ENCODE results near the gene CACNA2D3.

GRCh38 chr3:54758461-54758860 is 636.1 kb downstream of the CACNA2D3 start:
- TF ChIP-seq POLR2A (IDR thresholded peaks at IDR 0.05) (no peak), POLR2AphosphoS5 (IDR thresholded peaks at IDR 0.05) (no peak)
- TF ChIP-seq, protein P1, sequence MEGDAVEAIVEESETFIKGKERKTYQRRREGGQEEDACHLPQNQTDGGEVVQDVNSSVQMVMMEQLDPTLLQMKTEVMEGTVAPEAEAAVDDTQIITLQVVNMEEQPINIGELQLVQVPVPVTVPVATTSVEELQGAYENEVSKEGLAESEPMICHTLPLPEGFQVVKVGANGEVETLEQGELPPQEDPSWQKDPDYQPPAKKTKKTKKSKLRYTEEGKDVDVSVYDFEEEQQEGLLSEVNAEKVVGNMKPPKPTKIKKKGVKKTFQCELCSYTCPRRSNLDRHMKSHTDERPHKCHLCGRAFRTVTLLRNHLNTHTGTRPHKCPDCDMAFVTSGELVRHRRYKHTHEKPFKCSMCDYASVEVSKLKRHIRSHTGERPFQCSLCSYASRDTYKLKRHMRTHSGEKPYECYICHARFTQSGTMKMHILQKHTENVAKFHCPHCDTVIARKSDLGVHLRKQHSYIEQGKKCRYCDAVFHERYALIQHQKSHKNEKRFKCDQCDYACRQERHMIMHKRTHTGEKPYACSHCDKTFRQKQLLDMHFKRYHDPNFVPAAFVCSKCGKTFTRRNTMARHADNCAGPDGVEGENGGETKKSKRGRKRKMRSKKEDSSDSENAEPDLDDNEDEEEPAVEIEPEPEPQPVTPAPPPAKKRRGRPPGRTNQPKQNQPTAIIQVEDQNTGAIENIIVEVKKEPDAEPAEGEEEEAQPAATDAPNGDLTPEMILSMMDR (IDR thresholded peaks at IDR 0.05): no peak
